ENCODE data around the gene RNF14.

Gene RNF14

GRCh38 chr5:141934099-141934844 is 34.6 kb upstream of the RNF14 start:
- no peak overlapping the region for H3K27ac ChIP-seq
- H3K36me3 ChIP-seq: peaks cover 81% of the 10 kb centered on the region
- no peaks in the 10 kb centered on the region for H3K27me3 ChIP-seq (ENCODE audit: insufficient read depth, low read depth, severe bottlenecking)
- no peak overlapping the region for H3K4me3 ChIP-seq (ENCODE audit: low read depth, low read length)
- no peak for DNase-seq
- no peaks in the 10 kb centered on the region for H3K9me3 ChIP-seq (ENCODE audit: severe bottlenecking)
- no peak for TF ChIP-seq CTCF (IDR thresholded peaks at IDR 0.05; ENCODE audit: low read depth, low read length)

GRCh38 chr5:141935538-141935937 is 33.4 kb upstream of the RNF14 start:
- H3K27ac ChIP-seq: no peak overlapping the region
- no peak for DNase-seq
- no peak overlapping the region for H3K4me3 ChIP-seq (ENCODE audit: low read depth, low read length)
- no peak for TF ChIP-seq CTCF (IDR thresholded peaks at IDR 0.05; ENCODE audit: low read depth, low read length)
- H3K36me3 ChIP-seq: peaks cover 72% of the 10 kb centered on the region
- no peaks in the 10 kb centered on the region for H3K27me3 ChIP-seq (ENCODE audit: insufficient read depth, low read depth, severe bottlenecking)
- no peaks in the 10 kb centered on the region for H3K9me3 ChIP-seq (ENCODE audit: severe bottlenecking)

GRCh38 chr5:141940695-141941271 is 28.1 kb upstream of the RNF14 start:
- TF ChIP-seq CTCF (IDR thresholded peaks at IDR 0.05; ENCODE audit: low read depth, low read length): 0 out of 2 replicates have a peak, but pooled peaks have one; percentile 11
- no peaks in the 10 kb centered on the region for H3K27me3 ChIP-seq (ENCODE audit: insufficient read depth, low read depth, severe bottlenecking)
- H3K27ac ChIP-seq: no peak overlapping the region
- no peaks in the 10 kb centered on the region for H3K9me3 ChIP-seq (ENCODE audit: severe bottlenecking)
- no peak for DNase-seq
- no peak overlapping the region for H3K4me3 ChIP-seq (ENCODE audit: low read depth, low read length)
- peaks cover 31% of the 10 kb centered on the region for H3K36me3 ChIP-seq

- TF ChIP-seq CTCF (IDR thresholded peaks at IDR 0.05; ENCODE audit: low read depth, low read length): no peak
- H3K9me3 ChIP-seq (ENCODE audit: severe bottlenecking): no peaks in the 10 kb centered on the region
- no peak overlapping the region for H3K4me3 ChIP-seq (ENCODE audit: low read depth, low read length)
- H3K27me3 ChIP-seq (ENCODE audit: insufficient read depth, low read depth, severe bottlenecking): no peaks in the 10 kb centered on the region
- no peak overlapping the region for H3K27ac ChIP-seq
- no peak for DNase-seq
- peaks cover 25% of the 10 kb centered on the region for H3K36me3 ChIP-seq
These were observed 27.6 kb upstream of the RNF14 start for GRCh38 chr5:141941307-141941706.

- DNase-seq: no peak
- H3K27ac ChIP-seq: no peak overlapping the region
- TF ChIP-seq CTCF (IDR thresholded peaks at IDR 0.05; ENCODE audit: low read depth, low read length): no peak
- no peak overlapping the region for H3K4me3 ChIP-seq (ENCODE audit: low read depth, low read length)
- no peaks in the 10 kb centered on the region for H3K27me3 ChIP-seq (ENCODE audit: insufficient read depth, low read depth, severe bottlenecking)
- H3K36me3 ChIP-seq: peaks cover 22% of the 10 kb centered on the region
- no peaks in the 10 kb centered on the region for H3K9me3 ChIP-seq (ENCODE audit: severe bottlenecking)
These were observed 27.1 kb upstream of the RNF14 start for GRCh38 chr5:141941779-141942178.

All from WERI-Rb-1 (cell line).